Left lung (tissue), 10 donors: ENCODE measurements around the gene FMN1. TPM values are rescaled to one million over a fixed set of nuclear protein-coding genes. Genes with fewer than 3 reads are reported as not detected.

Experiments
- ATAC-seq: fragments of 200-7000 bp; cut with Tn5 transposase; one replicate; pipeline ENCODE4 v1.9.1; 2020; ENCODE audit warnings: moderate library complexity
- DNase-seq, 4 donors: peaks; one replicate each; pipeline ENCODE4 v3.0.0-alpha.2; 2013 to 2020
- H3K27ac ChIP-seq, 2 donors: fragments of 200-600 bp; sonication (generic) in 1 of 2; one replicate each; pipeline versions ENCODE4 v1.5.0 to v1.8.0; 2020 to 2021
- H3K27me3 ChIP-seq, 2 donors: fragments of 200-600 bp; sonication (generic) in 1 of 2; one replicate each; pipeline versions ENCODE4 v1.5.0 to v1.8.0; 2020 to 2021
- H3K36me3 ChIP-seq, 2 donors: fragments of 200-600 bp; sonication (generic) in 1 of 2; one replicate each; pipeline versions ENCODE4 v1.5.0 to v1.8.0; 2020 to 2021
- H3K4me1 ChIP-seq, 2 donors: fragments of 200-600 bp; one replicate each; pipeline ENCODE4 v1.8.0; 2021
- H3K4me3 ChIP-seq, 2 donors: fragments of 200-600 bp; sonication (generic) in 1 of 2; one replicate each; pipeline versions ENCODE4 v1.5.0 to v1.8.0; 2020 to 2021; ENCODE audit warnings: mild to moderate bottlenecking in 1 of 2
- H3K9me3 ChIP-seq, 2 donors: fragments of 200-600 bp; sonication (generic) in 1 of 2; one replicate each; pipeline versions ENCODE4 v1.5.0 to v1.8.0; 2020 to 2021
- CTCF ChIP-seq, 2 donors: fragments of 200-600 bp; sonication (generic) in 1 of 2; IDR thresholded peaks; one replicate each; pipeline versions ENCODE4 v1.5.0 to v1.8.0; 2021; ENCODE audit warnings: antibody characterized with exemption in 2 of 2
- intact Hi-C, 2 donors: fragments of 100-400 bp; cut with DNase I; formaldehyde crosslinking; loops; one replicate each; pipeline versions ENCODE4 v1.11.2 to v1.14.2; 2022
- polyA plus RNA-seq, 6 donors: library from polyadenylated mRNA; unstranded; fragments of 120-200 nt; gene quantifications; one replicate each; pipeline ENCODE4 v1.2.1, GENCODE V29; 2013; ENCODE audit not compliant: insufficient read length in 6 of 6
- total RNA-seq, 2 donors: library from RNA; stranded (reverse); fragmentation: NEBNext Ultra II Directional; extraction: Animal tissue kit (Norgen Biotek cat#: 25700); gene quantifications; one replicate each; pipeline ENCODE4 v1.2.1, GENCODE V29; 2021
- donor health status: DM: no; HTN: yes; CAD: no.
- donor health status: DM: no; HTN: no; CAD: no.

FMN1 gene
- total and polyA plus RNA-seq, 8 donors, result 4.6 to 45.2 (median 8.4) TPM

GRCh38 chr15:32716915-32717425 is 477.5 kb downstream of the FMN1 start:
- intact Hi-C loops, result no loop called here
- Histone ChIP-seq H3K27ac (no peak overlapping the region), H3K27me3 (peaks cover 72 to 100% of the 10 kb centered on the region in 2 donors), H3K4me3 (peak overlapping the region in 1 of 2 donors; percentile 17), H3K9me3 (no peaks in the 10 kb centered on the region), H3K36me3 (no peaks in the 10 kb centered on the region), H3K4me1 (peaks cover 15 to 21% of the 10 kb centered on the region in 2 donors)
- ATAC-seq (no peak), DNase-seq (no peak)
- TF ChIP-seq CTCF (IDR thresholded peaks at IDR 0.05), result no peak

GRCh38 chr15:32716216-32716914 is 478.1 kb downstream of the FMN1 start:
- Histone ChIP-seq H3K4me3 (no peak overlapping the region), H3K27me3 (peaks cover 72 to 100% of the 10 kb centered on the region in 2 donors)

More at GRCh38 chr15:32716216-32716914, 478.1 kb downstream of the FMN1 start:
- H3K4me1 ChIP-seq, result peaks cover 15 to 21% of the 10 kb centered on the region in 2 donors
- H3K27ac ChIP-seq, result no peak overlapping the region
- H3K9me3 ChIP-seq, result no peaks in the 10 kb centered on the region
- ATAC-seq (no peak), DNase-seq (no peak)
- TF ChIP-seq CTCF (IDR thresholded peaks at IDR 0.05), result no peak
- H3K36me3 ChIP-seq, result no peaks in the 10 kb centered on the region
- intact Hi-C loops, result no loop called here

Other genes starting within 250 kb of the FMN1 start
- under 1 TPM; 0.24 to 0.47 TPM for gene RYR3, start 116.3 kb upstream of the FMN1 start, total RNA-seq
- gene RYR3, start 116.3 kb upstream of the FMN1 start, polyA plus RNA-seq, result 10 to 100 TPM in 3 of 6 donors, 1 to 10 TPM in 3; 5.4 to 12.6 (median 10.4) TPM